Measurements from ENCODE around the gene NEK1. TPM values are rescaled to one million over a fixed set of nuclear protein-coding genes. Genes with fewer than 3 reads are reported as not detected.

The NEK1 gene
- total and polyA plus RNA-seq, 2 of the 8 experiments (the other 6 are each of a cell fraction or from before 2014, with no cell fraction given): 3.9 to 11.7 TPM

DNA sequence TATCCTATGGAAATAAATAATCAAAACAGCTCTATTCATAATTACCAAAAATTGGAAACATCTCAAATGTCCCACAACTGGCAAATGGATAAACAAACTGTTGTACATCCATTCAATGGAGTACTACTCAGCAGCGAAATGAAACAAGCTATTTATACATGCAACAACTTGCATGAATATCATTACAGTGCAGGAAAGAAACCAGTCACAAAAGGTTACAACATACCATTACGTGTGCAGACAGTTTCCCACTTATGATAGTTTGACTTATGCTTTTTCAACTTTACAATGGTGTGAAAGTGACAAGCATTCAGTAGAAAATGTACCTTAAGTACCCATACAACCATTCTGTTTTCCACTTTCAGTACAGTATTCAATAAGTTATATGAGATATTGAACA is 82.3 kb downstream of the NEK1 start:
- no peak overlapping the region for H3K27ac ChIP-seq (ENCODE audit: low read depth, low read length)
- H2BK120ac ChIP-seq (replicated peaks; ENCODE audit: low read depth, low read length): no peak overlapping the region
- H4K5ac ChIP-seq (ENCODE audit: insufficient read length, low read depth, low read length): no peak overlapping the region
- H3K4me1 ChIP-seq (replicated peaks in 1 of 4; ENCODE audit: control insufficient read depth in 3 of 4, insufficient read depth in 4 of 4, low read length in 3 of 4): no peaks in the 10 kb centered on the region
- H3K4ac ChIP-seq (replicated peaks; ENCODE audit: insufficient read length, low read depth, low read length): no peak overlapping the region
- no peak overlapping the region for H3K23ac ChIP-seq (ENCODE audit: insufficient read length)
- WGBS, 2 experiments (ENCODE audit: extremely low coverage in 1 of 2, insufficient coverage in 1 of 2, insufficient read length in 1 of 2, insufficient replicate concordance in 2 of 2, low coverage in 1 of 2, low lambda C conversion rate in 2 of 2, missing lambda C conversion rate in 1 of 2): 42% methylated on average over 2 of the region's 2 CpGs; no CpG with 5 or more reads in 1 of the 2 experiments
- H2BK12ac ChIP-seq (ENCODE audit: low read depth, low read length): no peak overlapping the region
- no peak overlapping the region for H3K56ac ChIP-seq (replicated peaks; ENCODE audit: insufficient read length, low read depth, low read length)
- no peak overlapping the region for H2AK5ac ChIP-seq (ENCODE audit: low read depth, low read length)
- H3K27me3 ChIP-seq (replicated peaks in 1 of 4; ENCODE audit: control insufficient read depth in 3 of 4, extremely low read depth in 1 of 4, insufficient read depth in 3 of 4, low read length in 3 of 4): no peaks in the 10 kb centered on the region
- H3K18ac ChIP-seq (ENCODE audit: extremely low read depth, low read length): no peak overlapping the region
- FAIRE-seq (no peak), DNase-seq (ENCODE audit: low read depth in 1 of 2, low spot score in 2 of 2) (no peak)
- no peak overlapping the region for H3K9ac ChIP-seq (replicated peaks in 1 of 4; ENCODE audit: extremely low read depth in 1 of 4, low read depth in 3 of 4, low read length in 3 of 4)
- H3K79me2 ChIP-seq (ENCODE audit: control insufficient read depth in 1 of 2, insufficient read depth in 2 of 2, low read length in 2 of 2): no peaks in the 10 kb centered on the region
- no peak overlapping the region for H2BK20ac ChIP-seq (ENCODE audit: low read length)
- H3K4me2 ChIP-seq (ENCODE audit: insufficient read depth in 1 of 2, low read depth in 2 of 2, low read length in 2 of 2): no peak overlapping the region
- no peak overlapping the region for H2BK5ac ChIP-seq (ENCODE audit: low read depth, low read length)
- H3K14ac ChIP-seq (ENCODE audit: insufficient read length): no peak overlapping the region
- no peak overlapping the region for H4K91ac ChIP-seq (replicated peaks; ENCODE audit: insufficient read length, low read length)
- H3K23me2 ChIP-seq (ENCODE audit: low read depth, low read length): no peaks in the 10 kb centered on the region
- H4K20me1 ChIP-seq (replicated peaks in 1 of 2; ENCODE audit: control insufficient read depth in 1 of 2, insufficient read depth in 2 of 2, low read length in 2 of 2): no peaks in the 10 kb centered on the region
- CTCF ChIA-PET (ENCODE audit: partially characterized antibody): no interaction called here
- no peak overlapping the region for H2AFZ ChIP-seq (ENCODE audit: low read length)
- POLR2A ChIA-PET (ENCODE audit: partially characterized antibody): no interaction called here
- TF ChIP-seq BCL11A (IDR thresholded peaks at IDR 0.05; ENCODE audit: low read depth in 2 of 2, low read length in 2 of 2): no peak
- no peak for TF ChIP-seq FOSL1 (IDR thresholded peaks at IDR 0.05; ENCODE audit: insufficient read depth, low read depth, low read length)
- no peak for TF ChIP-seq RNF2 (IDR thresholded peaks at IDR 0.05; ENCODE audit: borderline replicate concordance, low read depth, low read length, missing control alignments, poor library complexity, severe bottlenecking)
- no peak for TF ChIP-seq USF2 (IDR thresholded peaks at IDR 0.05; ENCODE audit: low read length)
- no peak for TF ChIP-seq ATF3 (IDR thresholded peaks at IDR 0.05; ENCODE audit: insufficient read depth, low read depth, low read length)
- H3K36me3 ChIP-seq (ENCODE audit: control insufficient read depth in 2 of 4, insufficient read depth in 4 of 4, low read length in 3 of 4): peaks cover 0 to 4% (median 0%) of the 10 kb centered on the region in 4 experiments; a peak in 2 of 8 replicates
- H3K79me1 ChIP-seq (ENCODE audit: low read depth, low read length): no peaks in the 10 kb centered on the region
- no peaks in the 10 kb centered on the region for H3K9me3 ChIP-seq (ENCODE audit: insufficient read depth in 2 of 2, low read depth in 1 of 2, low read length in 1 of 2)
- no peak overlapping the region for H3K4me3 ChIP-seq (ENCODE audit: extremely low read depth in 1 of 4, insufficient read depth in 2 of 4, low read depth in 3 of 4, low read length in 4 of 4)
- no peak overlapping the region for H2BK15ac ChIP-seq (ENCODE audit: low read length)
- H4K8ac ChIP-seq (ENCODE audit: extremely low read depth, insufficient read depth, low read length): no peak overlapping the region
